Keratinocyte (primary cell): ENCODE results near the gene NR6A1. TPM values are rescaled to one million over a fixed set of nuclear protein-coding genes. Genes with fewer than 3 reads are reported as not detected.

ENCODE experiments used
- DNase-seq: peaks from one replicate; pipeline ENCODE4 v3.0.0-alpha.2; 2011; ENCODE audit warnings: low read depth, missing footprints, low spot score
- FAIRE-seq: peaks from 2 replicates; lab custom pipeline; 2011; peaks lifted over from hg19 to GRCh38; lab: Jason Lieb, UNC
- H2AFZ ChIP-seq: 2 replicates; pipeline ENCODE4 v1.6.0; 2012; ENCODE audit warnings: low read length, control low read depth, inconsistent platforms; ENCODE audit not compliant: control insufficient read depth
- H3K27ac ChIP-seq: 2 replicates; pipeline ENCODE4 v1.5.1; 2011; ENCODE audit warnings: low read length; ENCODE audit not compliant: control insufficient read depth, insufficient read depth
- H3K27me3 ChIP-seq: 3 replicates; pipeline ENCODE4 v1.6.0; 2011; ENCODE audit warnings: low read length; ENCODE audit not compliant: control insufficient read depth, insufficient read depth; ENCODE audit errors: extremely low read depth
- H3K36me3 ChIP-seq, 2 experiments: 2 replicates in 1 of 2; 3 replicates in 1 of 2; pipeline ENCODE4 v1.5.1; 2011; ENCODE audit warnings: low read length in 2 of 2, mild to moderate bottlenecking in 1 of 2; ENCODE audit not compliant: control insufficient read depth in 2 of 2, insufficient read depth in 2 of 2; ENCODE audit errors: extremely low read depth in 1 of 2
- H3K4me1 ChIP-seq: 3 replicates; pipeline ENCODE4 v1.5.1; 2011; ENCODE audit warnings: low read length; ENCODE audit not compliant: control insufficient read depth, insufficient read depth; ENCODE audit errors: extremely low read depth
- H3K4me2 ChIP-seq: 3 replicates; pipeline ENCODE4 v1.6.0; 2011; ENCODE audit warnings: low read depth, low read length; ENCODE audit not compliant: control insufficient read depth, insufficient read depth; ENCODE audit errors: extremely low read depth
- H3K4me3 ChIP-seq, 3 experiments: fragments of 200-600 bp in 1 of 3; sonication (generic) in 1 of 3; 2 replicates in 2 of 3; 3 replicates in 1 of 3; pipeline ENCODE4 v1.5.1; 2011 to 2016; ENCODE audit warnings: low read length in 3 of 3, mild to moderate bottlenecking in 3 of 3, control low read depth in 2 of 3, inconsistent platforms in 1 of 3, low read depth in 1 of 3, mixed read lengths in 1 of 3, mixed run types in 1 of 3, moderate library complexity in 1 of 3; ENCODE audit not compliant: control insufficient read depth in 2 of 3, insufficient read depth in 2 of 3; ENCODE audit errors: extremely low read depth in 1 of 3
- H3K79me2 ChIP-seq: 2 replicates; pipeline ENCODE4 v1.6.0; 2012; ENCODE audit warnings: low read length; ENCODE audit not compliant: control insufficient read depth, insufficient read depth
- H3K9ac ChIP-seq: 3 replicates; pipeline ENCODE4 v1.6.0; 2011; ENCODE audit warnings: low read length; ENCODE audit not compliant: control insufficient read depth, insufficient read depth; ENCODE audit errors: extremely low read depth
- H3K9me1 ChIP-seq: 3 replicates; pipeline ENCODE4 v1.6.0; 2011; ENCODE audit warnings: low read length; ENCODE audit not compliant: control insufficient read depth, insufficient read depth; ENCODE audit errors: extremely low read depth
- H3K9me3 ChIP-seq: 2 replicates; pipeline ENCODE4 v1.5.1; 2012; ENCODE audit warnings: low read depth, low read length; ENCODE audit not compliant: control insufficient read depth
- H4K20me1 ChIP-seq: 3 replicates; pipeline ENCODE4 v1.6.0; 2011; ENCODE audit warnings: low read length; ENCODE audit not compliant: control insufficient read depth, insufficient read depth; ENCODE audit errors: extremely low read depth
- CTCF ChIP-seq, 3 experiments: IDR thresholded peaks in 1 of 3; conservative IDR thresholded peaks in 1 of 3; optimal IDR thresholded peaks in 1 of 3; 2 replicates in 2 of 3; 3 replicates in 1 of 3; pipeline versions ENCODE3 to v1.5.1; 2011; ENCODE audit warnings: low read length in 3 of 3, mild to moderate bottlenecking in 3 of 3, moderate library complexity in 2 of 3, control low read depth in 1 of 3, inconsistent platforms in 1 of 3; ENCODE audit not compliant: insufficient read depth in 2 of 3; ENCODE audit errors: extremely low read depth in 1 of 3
- EZH2 ChIP-seq: IDR thresholded peaks from one replicate; pipeline ENCODE4 v1.6.1; 2012; ENCODE audit warnings: inconsistent platforms, mild to moderate bottlenecking, low read length, moderate library complexity
- dilution Hi-C: fragments of 300-500 bp; cut with MboI; formaldehyde crosslinking; loops from one replicate; pipeline ENCODE4 v1.7.0; 2020; ENCODE audit warnings: low sequenced_read_pairs; ENCODE audit not compliant: extremely low pct_ligation_motif_present
- polyA plus RNA-seq, 5 experiments: library from polyadenylated mRNA; depleted of rRNA in 3 of 5; stranded (reverse) in 3 of 5; stranded (forward) in 1 of 5; unstranded in 1 of 5; fragments of >200 nt; gene quantifications; 1 replicate in 1 of 5; 2 replicates in 3 of 5; 3 replicates in 1 of 5; pipeline versions ENCODE4 v1.2.1 to v1.2.3, GENCODE V29; 2011 to 2012; ENCODE audit warnings: missing spikeins in 2 of 5, low read depth in 1 of 5, low replicate concordance in 1 of 5

NR6A1 gene
- polyA plus RNA-seq, 1 donor (not counting 4 experiments of a cell fraction or from before 2014, with no cell fraction given) = 1.8 TPM

GRCh38 chr9:124623966-124624734 is 147.0 kb downstream of the NR6A1 start:
- FAIRE-seq = no peak
- Histone ChIP-seq H3K4me2 (no peak overlapping the region), H3K9me1 (no peaks in the 10 kb centered on the region), H3K9me3 (no peaks in the 10 kb centered on the region), H3K9ac (no peak overlapping the region), H3K36me3 (no peaks in the 10 kb centered on the region), H3K4me3 (no peak overlapping the region), H3K27me3 (no peaks in the 10 kb centered on the region), H2AFZ (no peak overlapping the region), H3K79me2 (no peaks in the 10 kb centered on the region), H3K4me1 (peaks cover 8% of the 10 kb centered on the region), H4K20me1 (no peaks in the 10 kb centered on the region), H3K27ac (no peak overlapping the region)
- no peak for DNase-seq
- no peak for TF ChIP-seq EZH2
- no peak for TF ChIP-seq CTCF (optimal IDR thresholded peaks at IDR 0.05 in 1 of 3, IDR thresholded peaks at IDR 0.05 in 1 of 3, conservative IDR thresholded peaks at IDR 0.05 in 1 of 3; ENCODE audit: extremely low read depth in 1 of 3, insufficient read depth in 2 of 3, low read length in 3 of 3)
- dilution Hi-C loops = no loop called here

- Histone ChIP-seq H3K4me3 (no peak overlapping the region), H3K4me1 (peaks cover 11% of the 10 kb centered on the region), H2AFZ (no peak overlapping the region), H3K27me3 (no peaks in the 10 kb centered on the region), H3K9me3 (no peaks in the 10 kb centered on the region), H3K4me2 (no peak overlapping the region), H3K9me1 (no peaks in the 10 kb centered on the region), H3K9ac (no peak overlapping the region), H3K27ac (no peak overlapping the region), H3K36me3 (no peaks in the 10 kb centered on the region), H4K20me1 (no peaks in the 10 kb centered on the region), H3K79me2 (no peaks in the 10 kb centered on the region)
- no peak for DNase-seq
- TF ChIP-seq CTCF (optimal IDR thresholded peaks at IDR 0.05 in 1 of 3, IDR thresholded peaks at IDR 0.05 in 1 of 3, conservative IDR thresholded peaks at IDR 0.05 in 1 of 3; ENCODE audit: extremely low read depth in 1 of 3, insufficient read depth in 2 of 3, low read length in 3 of 3) = no peak
- no peak for TF ChIP-seq EZH2
- no peak for FAIRE-seq
- dilution Hi-C loops = no loop called here
Measured at GRCh38 chr9:124622882-124623281, 148.2 kb downstream of the NR6A1 start.
